Glutamatergic neuron (in vitro differentiated cells): ENCODE measurements around the gene ZNF579. TPM values are rescaled to one million over a fixed set of nuclear protein-coding genes. Genes with fewer than 3 reads are reported as not detected.
A peak's percentile ranks its signal among the peaks of the same experiment; 100 is the strongest.

ENCODE experiments used
- DNase-seq: peaks from one replicate; pipeline ENCODE4 v3.0.0; 2022
- H3K27ac Mint-ChIP-seq: one replicate; pipeline ENCODE4 v1.8.0; 2020; ENCODE audit warnings: mild to moderate bottlenecking, mixed read lengths, inconsistent platforms; ENCODE audit not compliant: unreplicated experiment
- H3K27me3 Mint-ChIP-seq: one replicate; pipeline ENCODE4 v1.8.0; 2020; ENCODE audit warnings: mild to moderate bottlenecking, moderate library complexity, mixed read lengths, inconsistent platforms; ENCODE audit not compliant: unreplicated experiment
- H3K36me3 Mint-ChIP-seq: one replicate; pipeline ENCODE4 v1.8.0; 2020; ENCODE audit warnings: mild to moderate bottlenecking, mixed read lengths, inconsistent platforms; ENCODE audit not compliant: unreplicated experiment
- H3K4me1 Mint-ChIP-seq: one replicate; pipeline ENCODE4 v1.8.0; 2020; ENCODE audit warnings: mild to moderate bottlenecking, low read depth, mixed read lengths, inconsistent platforms; ENCODE audit not compliant: unreplicated experiment
- H3K4me3 Mint-ChIP-seq: one replicate; pipeline ENCODE4 v1.8.0; 2020; ENCODE audit warnings: mild to moderate bottlenecking, mixed read lengths, inconsistent platforms; ENCODE audit not compliant: unreplicated experiment
- H3K9me3 Mint-ChIP-seq: one replicate; pipeline ENCODE4 v1.8.0; 2020; ENCODE audit warnings: mild to moderate bottlenecking, moderate library complexity, mixed read lengths, inconsistent platforms; ENCODE audit not compliant: unreplicated experiment
- CTCF ChIP-seq: fragments of 200-600 bp; sonication (generic); IDR thresholded peaks from one replicate; pipeline ENCODE4 v1.5.0; 2021; ENCODE audit not compliant: partially characterized antibody, unreplicated experiment
- total RNA-seq: library from RNA; stranded (reverse); fragmentation: NEBNext Ultra II Directional; extraction: Animal tissue kit (Norgen Biotek cat#: 25700); gene quantifications from one replicate; pipeline ENCODE4 v1.2.1, GENCODE V29; 2021; ENCODE audit not compliant: unreplicated experiment

Gene ZNF579
- total RNA-seq, 1 donor from 2014 or later, result 48.9 TPM

- no peak overlapping the region for H3K4me3 Mint-ChIP-seq
These were observed 28.0 kb downstream of the ZNF579 start for GRCh38 chr19:55552620-55553019.

GRCh38 chr19:55552206-55552605 is 28.4 kb downstream of the ZNF579 start:
- Mint-ChIP-seq H3K27me3 (no peaks in the 10 kb centered on the region), H3K4me1 (peaks cover 12% of the 10 kb centered on the region), H3K9me3 (peaks cover 12% of the 10 kb centered on the region), H3K4me3 (no peak overlapping the region), H3K36me3 (no peaks in the 10 kb centered on the region), H3K27ac (no peak overlapping the region)
- DNase-seq, result no peak
- TF ChIP-seq CTCF, result no peak

More at GRCh38 chr19:55552620-55553019, 28.0 kb downstream of the ZNF579 start:
- no peak for DNase-seq
- no peaks in the 10 kb centered on the region for H3K27me3 Mint-ChIP-seq
- H3K4me1 Mint-ChIP-seq, result peaks cover 10% of the 10 kb centered on the region
- TF ChIP-seq CTCF, result no peak
- H3K27ac Mint-ChIP-seq, result no peak overlapping the region
- peaks cover 12% of the 10 kb centered on the region for H3K9me3 Mint-ChIP-seq
- H3K36me3 Mint-ChIP-seq, result no peaks in the 10 kb centered on the region

GRCh38 chr19:55550321-55550650 is 30.4 kb downstream of the ZNF579 start:
- H3K4me3 Mint-ChIP-seq, result peak overlapping the region; percentile 67
- H3K36me3 Mint-ChIP-seq, result no peaks in the 10 kb centered on the region
- H3K27ac Mint-ChIP-seq, result peak overlapping the region; percentile 57
- H3K9me3 Mint-ChIP-seq, result peaks cover 15% of the 10 kb centered on the region
- no peak for DNase-seq
- H3K4me1 Mint-ChIP-seq, result peaks cover 18% of the 10 kb centered on the region
- no peak for TF ChIP-seq CTCF
- H3K27me3 Mint-ChIP-seq, result peaks cover 3% of the 10 kb centered on the region

GRCh38 chr19:55549500-55550320 is 30.9 kb downstream of the ZNF579 start:
- peak; percentile 77 for DNase-seq
- Mint-ChIP-seq H3K4me3 (peak overlapping the region; percentile 67), H3K27ac (peak overlapping the region; percentile 88), H3K4me1 (peaks cover 21% of the 10 kb centered on the region), H3K36me3 (no peaks in the 10 kb centered on the region), H3K9me3 (peaks cover 17% of the 10 kb centered on the region), H3K27me3 (peaks cover 3% of the 10 kb centered on the region)
- TF ChIP-seq CTCF, result no peak
